ENCODE results near the gene SNTB2.
A peak's percentile ranks its signal among the peaks of the same experiment; 100 is the strongest.

SNTB2 gene

GRCh38 chr16:69319826-69320739, 133.1 kb downstream of the SNTB2 start:
- TF ChIP-seq ZNF274 (IDR thresholded peaks at IDR 0.05; ENCODE audit: low read depth, low read length), result no peak
- no peak overlapping the region for H3K4me3 ChIP-seq (ENCODE audit: low read length)

GRCh38 chr16:69320740-69321073, 133.7 kb downstream of the SNTB2 start:
- no peak for TF ChIP-seq ZNF274 (IDR thresholded peaks at IDR 0.05; ENCODE audit: low read depth, low read length)

GRCh38 chr16:69321080-69321479, 134.1 kb downstream of the SNTB2 start:
- H3K4me3 ChIP-seq (ENCODE audit: low read length), result no peak overlapping the region
- no peak for TF ChIP-seq ZNF274 (IDR thresholded peaks at IDR 0.05; ENCODE audit: low read depth, low read length)

More at GRCh38 chr16:69320740-69321073, 133.7 kb downstream of the SNTB2 start:
- H3K4me3 ChIP-seq (ENCODE audit: low read length), result no peak overlapping the region

- TF ChIP-seq ZNF274 (IDR thresholded peaks at IDR 0.05; ENCODE audit: low read depth, low read length), result no peak
- H3K4me3 ChIP-seq (ENCODE audit: low read length), result no peak overlapping the region
Observed at GRCh38 chr16:69322343-69322742, 135.4 kb downstream of the SNTB2 start.

GRCh38 chr16:69323415-69323814, 136.5 kb downstream of the SNTB2 start:
- H3K4me3 ChIP-seq (ENCODE audit: low read length), result no peak overlapping the region
- no peak for TF ChIP-seq ZNF274 (IDR thresholded peaks at IDR 0.05; ENCODE audit: low read depth, low read length)

GRCh38 chr16:69324013-69324531, 137.1 kb downstream of the SNTB2 start:
- TF ChIP-seq ZNF274 (IDR thresholded peaks at IDR 0.05; ENCODE audit: low read depth, low read length), result no peak
- H3K4me3 ChIP-seq (ENCODE audit: low read length), result no peak overlapping the region

GRCh38 chr16:69324585-69325253, 137.8 kb downstream of the SNTB2 start:
- H3K4me3 ChIP-seq (ENCODE audit: low read length), result no peak overlapping the region
- TF ChIP-seq ZNF274 (IDR thresholded peaks at IDR 0.05; ENCODE audit: low read depth, low read length), result no peak

- TF ChIP-seq ZNF274 (IDR thresholded peaks at IDR 0.05; ENCODE audit: low read depth, low read length), result no peak
- no peak overlapping the region for H3K4me3 ChIP-seq (ENCODE audit: low read length)
Observed at GRCh38 chr16:69325784-69326171, 138.8 kb downstream of the SNTB2 start.

- H3K4me3 ChIP-seq (ENCODE audit: low read length), result no peak overlapping the region
- no peak for TF ChIP-seq ZNF274 (IDR thresholded peaks at IDR 0.05; ENCODE audit: low read depth, low read length)
Observed at GRCh38 chr16:69326172-69326873, 139.4 kb downstream of the SNTB2 start.

- H3K4me3 ChIP-seq (ENCODE audit: low read length), result no peak overlapping the region
- no peak for TF ChIP-seq ZNF274 (IDR thresholded peaks at IDR 0.05; ENCODE audit: low read depth, low read length)
Observed at GRCh38 chr16:69327585-69328310, 140.8 kb downstream of the SNTB2 start.

- peak overlapping the region; percentile 63; the same call in 1 of the 2 replicates for H3K4me3 ChIP-seq (ENCODE audit: low read length)
- no peak for TF ChIP-seq ZNF274 (IDR thresholded peaks at IDR 0.05; ENCODE audit: low read depth, low read length)
Observed at GRCh38 chr16:69328854-69329316, 141.9 kb downstream of the SNTB2 start.

- no peak for TF ChIP-seq ZNF274 (IDR thresholded peaks at IDR 0.05; ENCODE audit: low read depth, low read length)
Observed at GRCh38 chr16:69329369-69330285, 142.7 kb downstream of the SNTB2 start.

More at GRCh38 chr16:69329369-69330285, 142.7 kb downstream of the SNTB2 start:
- peak overlapping the region; percentile 63 for H3K4me3 ChIP-seq (ENCODE audit: low read length)
